Motor neuron (in vitro differentiated cells): ENCODE measurements around the gene FOLR3. TPM values are rescaled to one million over a fixed set of nuclear protein-coding genes. Genes with fewer than 3 reads are reported as not detected.
"Not testable (repeated sequence)": the region's sequence is repeated elsewhere in the genome, so short reads cannot be mapped to it uniquely, and the experiment has no call there.

ENCODE experiments used
- ATAC-seq, 8 experiments: fragments of 200-7000 bp; cut with Tn5 transposase; replicated peaks in 6 of 8; 2 replicates each; pipeline ENCODE4 v1.8.0; 2021; ENCODE audit warnings: mild to moderate bottlenecking in 8 of 8, moderate library complexity in 8 of 8
- H3K27ac ChIP-seq, 2 donors: fragments of 250-450 bp; sonication (Bioruptor Pico); 2 replicates each; pipeline ENCODE4 v1.9.0; 2021; ENCODE audit warnings: antibody characterized with exemption in 2 of 2, mild to moderate bottlenecking in 2 of 2, moderate library complexity in 1 of 2
- H3K4me1 ChIP-seq, 2 donors: fragments of 250-450 bp; sonication (Bioruptor Pico); replicated peaks in 1 of 2; 2 replicates each; pipeline ENCODE4 v1.6.1; 2021; ENCODE audit warnings: antibody characterized with exemption in 2 of 2, mild to moderate bottlenecking in 2 of 2, moderate library complexity in 1 of 2
- H3K4me3 ChIP-seq, 5 donors: fragments of 250-450 bp; sonication (Bioruptor Pico); 2 replicates each; pipeline ENCODE4 v1.9.0; 2021; ENCODE audit warnings: antibody characterized with exemption in 5 of 5, mild to moderate bottlenecking in 5 of 5, moderate library complexity in 4 of 5
- WGBS, 10 experiments: fragments of 450-650 bp; shearing (Covaris generic); methylation state at CpG; one replicate each; pipeline ENCODE4 v1.0.0; 2022; 5-methylcytosine and 5-hydroxymethylcytosine counted together
- in situ Hi-C, 9 experiments: fragments of 400-800 bp; cut with MboI; loops; one replicate each; pipeline ENCODE4 v1.15.0; 2021; ENCODE audit warnings: low sequenced_read_pairs in 9 of 9, low pct_unique_long_range_greater_than_20kb in 2 of 9; ENCODE audit not compliant: unreplicated experiment in 9 of 9
- total RNA-seq, 8 experiments: library from RNA; unstranded; fragments of 300-600 nt; gene quantifications; 2 replicates each; pipeline versions ENCODE4 v1.2.3 to v1.2.4, GENCODE V29; 2022

Gene FOLR3
- total RNA-seq, result 10 to 100 TPM in 1 of 8 experiments, 1 to 10 TPM in 1, under 1 TPM in 1, not detected in 5; 0.40 to 27.3 (median 2.0) TPM

DNA sequence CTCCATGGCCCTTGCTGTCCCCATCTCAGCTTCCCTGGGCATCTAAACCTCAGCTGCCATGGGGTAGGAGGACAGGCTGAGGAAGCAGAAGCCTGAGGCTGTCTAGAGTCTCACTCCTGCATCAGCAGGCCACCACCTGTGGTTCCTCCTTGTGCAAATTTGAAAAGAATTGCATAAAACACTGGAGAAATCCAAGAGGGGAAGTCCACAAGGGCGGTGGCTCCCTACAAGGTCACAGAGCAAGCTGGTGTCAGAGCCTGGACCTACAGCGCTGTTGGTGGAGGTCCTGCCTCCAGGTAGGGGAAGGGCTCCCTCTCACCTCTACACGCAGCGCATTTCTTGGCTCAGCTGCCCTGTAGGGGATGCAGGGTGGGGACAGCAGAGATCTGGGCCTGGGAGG, at the start of gene FOLR3:
TSS of gene FOLR3 (plus strand) at position 253 of the 400 bp plus-strand sequence. CDS start 228 bp downstream, outside the sequence.
- H3K4me1 ChIP-seq, H3K4me3 ChIP-seq, H3K27ac ChIP-seq, in situ Hi-C loops: not testable (repeated sequence)
- peak in 3 of 8 experiments; percentile 63 to 89 (median 77) for ATAC-seq
- 100% methylated on average over 1 of the region's 4 CpGs; no CpG with 5 or more reads in 9 of the 10 experiments for WGBS, 10 experiments

- 20 to 100% (median 79%) methylated on average over 1 to 3 of the region's 4 CpGs; no CpG with 5 or more reads in 4 of the 10 experiments for WGBS, 10 experiments
- ATAC-seq, result peak in 1 of 8 experiments; percentile 23
- H3K4me1 ChIP-seq, result peaks cover 0 to 8% of the 10 kb centered on the region in 2 donors
- in situ Hi-C loops, result loop anchor here in 1 of 9 experiments (10.0 kb wide), 1 partner anchor 63 kb away; no protein-coding TSS in a partner anchor
- no peak overlapping the region for H3K4me3 ChIP-seq
- H3K27ac ChIP-seq, result no peak overlapping the region
Observed at GRCh38 chr11:72088076-72088808, 47.3 kb upstream of the FOLR3 start.

DNA sequence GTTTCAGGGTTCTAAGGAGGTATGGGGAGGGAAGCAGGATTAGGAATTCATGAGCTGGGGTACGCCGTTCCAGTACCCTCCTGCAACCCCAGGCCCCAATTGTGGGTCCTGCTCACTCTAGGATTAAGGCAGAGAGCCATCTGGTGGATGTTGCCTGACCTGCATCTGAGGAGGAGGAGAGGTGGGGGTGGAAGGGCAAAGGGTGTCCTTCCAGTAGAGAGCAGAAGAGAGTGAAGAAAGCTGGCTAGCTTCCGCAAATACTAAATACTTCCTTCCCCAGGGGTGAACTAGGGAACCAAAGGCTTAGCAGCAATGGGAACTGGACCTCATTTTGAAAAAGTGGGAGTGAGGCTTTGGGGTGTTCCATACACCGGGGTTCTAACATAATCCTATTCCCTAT, 44.2 kb upstream of the FOLR3 start:
- in situ Hi-C loops, result loop anchor here in 2 of 9 experiments (10.0 kb wide), 2 partner anchors 56 to 66 kb away; no protein-coding TSS in a partner anchor
- WGBS, 10 experiments, result 8 to 88% (median 80%) methylated on average over 1 to 2 of the region's 4 CpGs; no CpG with 5 or more reads in 7 of the 10 experiments
- no peak overlapping the region for H3K4me3 ChIP-seq
- peaks cover 0 to under 1% of the 10 kb centered on the region in 2 donors for H3K4me1 ChIP-seq
- no peak overlapping the region for H3K27ac ChIP-seq
- peak; percentile 67 to 95 (median 82) for ATAC-seq

DNA sequence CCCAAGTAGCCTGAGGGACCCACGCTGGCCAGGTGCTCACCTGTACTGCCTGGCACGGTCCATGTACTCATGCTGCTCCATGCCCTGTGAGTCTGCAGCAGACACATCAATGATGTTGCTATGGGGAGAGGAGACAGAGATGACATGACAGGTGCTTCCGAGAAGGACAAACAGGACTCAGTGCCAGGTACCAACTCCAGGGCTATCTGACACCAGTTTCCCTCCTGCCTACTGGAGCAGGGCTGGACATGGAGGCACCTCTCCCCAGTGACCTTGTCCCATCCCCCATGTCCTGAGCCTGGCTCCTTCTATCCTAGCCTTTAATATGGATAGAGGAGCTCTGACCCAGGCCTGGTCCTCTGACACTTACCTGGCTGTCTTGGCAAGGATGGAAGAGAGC, 36.8 kb upstream of the FOLR3 start:
- H3K4me3 ChIP-seq, result no peak overlapping the region
- ATAC-seq, result no peak
- in situ Hi-C loops, result loop anchor here in 2 of 9 experiments (10.0 kb wide), 2 partner anchors 64 to 74 kb away; no protein-coding TSS in a partner anchor
- H3K27ac ChIP-seq, result no peak overlapping the region
- H3K4me1 ChIP-seq, result peaks cover 9 to 11% of the 10 kb centered on the region in 2 donors
- 83 to 100% (median 100%) methylated on average over 1 of the region's 3 CpGs; no CpG with 5 or more reads in 6 of the 10 experiments for WGBS, 10 experiments

DNA sequence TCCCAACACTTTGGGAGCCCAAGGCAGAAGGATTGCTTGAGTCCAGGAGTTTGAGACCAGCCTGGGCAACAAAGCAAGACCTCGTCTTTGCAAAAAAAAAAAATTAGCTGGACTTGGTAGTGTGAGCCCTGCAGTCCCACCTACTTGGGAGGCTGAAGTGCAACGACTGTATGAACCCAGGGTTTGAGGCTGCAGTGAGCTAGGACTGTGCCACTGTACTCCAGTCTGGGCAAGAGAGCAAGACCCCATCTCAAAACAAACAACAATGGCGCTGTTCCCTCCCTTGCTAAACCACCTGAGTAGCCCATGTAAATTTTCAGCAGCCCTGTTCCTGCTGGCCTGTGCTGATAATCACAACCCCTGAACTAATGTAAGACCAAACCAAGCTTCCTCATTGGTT, 35.5 kb upstream of the FOLR3 start:
- H3K27ac ChIP-seq, result no peak overlapping the region
- no peak overlapping the region for H3K4me3 ChIP-seq
- in situ Hi-C loops, result no loop called here
- ATAC-seq, result no peak
- H3K4me1 ChIP-seq, result peaks cover 11 to 17% of the 10 kb centered on the region in 2 donors
- WGBS, 10 experiments, result 62 to 100% (median 83%) methylated on average over 1 to 3 of the region's 3 CpGs; no CpG with 5 or more reads in 2 of the 10 experiments

GRCh38 chr11:72100462-72100861, 35.1 kb upstream of the FOLR3 start:
- Histone ChIP-seq H3K27ac (no peak overlapping the region), H3K4me1 (peaks cover 11 to 17% of the 10 kb centered on the region in 2 donors), H3K4me3 (no peak overlapping the region)
- 78 to 100% (median 92%) methylated on average over 1 of the region's 1 CpG; no CpG with 5 or more reads in 4 of the 10 experiments for WGBS, 10 experiments
- in situ Hi-C loops, result no loop called here
- ATAC-seq, result no peak

GRCh38 chr11:72102162-72102561, 33.4 kb upstream of the FOLR3 start:
- in situ Hi-C loops, result no loop called here
- Histone ChIP-seq H3K4me3 (peak overlapping the region; percentile 85 to 95 (median 91)), H3K4me1 (peaks cover 11 to 17% of the 10 kb centered on the region in 2 donors), H3K27ac (peak overlapping the region in 1 of 2 donors; percentile 96)
- no peak for ATAC-seq
- 29 to 70% (median 50%) methylated on average over 1 to 3 of the region's 4 CpGs; no CpG with 5 or more reads in 1 of the 10 experiments for WGBS, 10 experiments

DNA sequence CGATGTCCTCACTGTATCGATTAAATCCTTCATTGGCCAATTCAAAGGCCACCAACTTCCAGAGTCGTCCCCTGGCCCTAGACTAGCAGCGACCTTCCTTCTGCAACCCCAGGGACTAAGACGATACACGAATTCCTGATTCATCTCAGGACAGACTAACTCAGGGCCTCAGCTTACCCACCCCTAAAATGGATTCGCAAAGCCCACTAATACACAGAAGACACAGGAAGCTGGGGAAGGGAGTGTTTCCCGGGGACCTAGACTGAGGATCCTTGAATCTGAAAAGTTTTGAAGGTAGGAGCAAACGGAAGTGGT, 32.9 kb upstream of the FOLR3 start:
- H3K4me3 ChIP-seq, result peak overlapping the region; percentile 85 to 95 (median 91)
- WGBS, 10 experiments, result 0 to 4% (median 0%) methylated on average over 1 to 8 of the region's 9 CpGs; no CpG with 5 or more reads in 2 of the 10 experiments
- peaks cover 11 to 17% of the 10 kb centered on the region in 2 donors for H3K4me1 ChIP-seq
- in situ Hi-C loops, result no loop called here
- H3K27ac ChIP-seq, result peak overlapping the region; percentile 95 to 96
- no peak for ATAC-seq

- in situ Hi-C loops, result no loop called here
- ATAC-seq, result peak; percentile 86 to 98 (median 96)
- WGBS, 10 experiments, result 0 to 40% (median 16%) methylated on average over 3 to 18 of the region's 64 CpGs; no CpG with 5 or more reads in 4 of the 10 experiments
- Histone ChIP-seq H3K4me1 (peaks cover 11 to 17% of the 10 kb centered on the region in 2 donors), H3K4me3 (peak within 1 kb of the TSS; percentile 85 to 95 (median 91)), H3K27ac (peak within 1 kb of the TSS; percentile 95 to 96)
Observed at GRCh38 chr11:72102946-72103753, 32.4 kb upstream of the FOLR3 start, which contains the start of gene LAMTOR1. TSS of gene LAMTOR1 (minus strand) at chr11:72103297. CDS start at chr11:72103224, 73 bp downstream.

DNA sequence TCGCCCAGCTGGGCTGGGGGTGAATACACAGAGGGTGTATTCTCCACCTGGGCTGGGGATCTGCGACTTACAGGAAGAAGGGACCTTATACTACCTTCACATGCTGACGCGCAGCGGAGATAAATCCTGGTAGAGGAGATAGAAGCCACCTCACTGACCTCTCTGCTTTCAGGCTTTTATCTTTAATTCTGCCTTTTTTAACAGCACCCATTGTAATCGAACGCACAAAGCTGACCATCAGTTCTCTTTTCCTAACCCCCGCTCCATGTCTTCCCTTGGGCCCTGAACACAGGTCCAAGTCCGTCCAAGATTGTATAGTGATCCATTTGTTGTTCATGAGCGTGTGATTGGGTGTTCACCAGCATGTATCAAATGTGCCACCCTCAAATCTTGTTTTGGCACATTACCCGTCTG, 31.8 kb upstream of the FOLR3 start:
- Histone ChIP-seq H3K27ac (peak overlapping the region; percentile 90 to 91), H3K4me3 (peak overlapping the region; percentile 18 to 85 (median 21)), H3K4me1 (peaks cover 11 to 17% of the 10 kb centered on the region in 2 donors)
- 64 to 100% (median 94%) methylated on average over 1 to 6 of the region's 11 CpGs; no CpG with 5 or more reads in 4 of the 10 experiments for WGBS, 10 experiments
- in situ Hi-C loops, result no loop called here
- no peak for ATAC-seq

DNA sequence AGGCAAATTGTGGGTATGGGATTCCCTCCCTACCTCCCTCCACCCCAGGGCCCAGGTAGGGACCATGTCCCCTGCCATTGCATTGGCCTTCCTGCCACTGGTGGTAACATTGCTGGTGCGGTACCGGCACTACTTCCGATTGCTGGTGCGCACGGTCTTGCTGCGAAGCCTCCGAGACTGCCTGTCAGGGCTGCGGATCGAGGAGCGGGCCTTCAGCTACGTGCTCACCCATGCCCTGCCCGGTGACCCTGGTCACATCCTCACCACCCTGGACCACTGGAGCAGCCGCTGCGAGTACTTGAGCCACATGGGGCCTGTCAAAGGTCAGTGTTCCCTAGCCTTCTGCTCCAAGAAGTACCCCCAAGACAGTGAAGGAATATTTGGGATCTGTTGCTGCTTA, 29.6 kb upstream of the FOLR3 start, which contains the start of gene TOMT:
TSS of gene TOMT (plus strand) at position 37 of the 400 bp plus-strand sequence. CDS start at position 65, 28 bp downstream.
- 90 to 98% (median 90%) methylated on average over 2 to 7 of the region's 14 CpGs; no CpG with 5 or more reads in 7 of the 10 experiments for WGBS, 10 experiments
- in situ Hi-C loops, result no loop called here
- H3K27ac ChIP-seq, result no peak within 1 kb of the TSS
- H3K4me1 ChIP-seq, result peaks cover 11 to 17% of the 10 kb centered on the region in 2 donors
- ATAC-seq, result no peak
- no peak within 1 kb of the TSS for H3K4me3 ChIP-seq

- 0 to 23% (median 2%) methylated on average over 2 to 9 of the region's 10 CpGs; no CpG with 5 or more reads in 1 of the 10 experiments for WGBS, 10 experiments
Observed at GRCh38 chr11:72111300-72112142, 24.0 kb upstream of the FOLR3 start.

More at GRCh38 chr11:72111300-72112142, 24.0 kb upstream of the FOLR3 start:
- H3K27ac ChIP-seq, result peak overlapping the region; percentile 99
- peak in 2 of 8 experiments; percentile 1 for ATAC-seq
- in situ Hi-C loops, result no loop called here
- peaks cover 5 to 7% of the 10 kb centered on the region in 2 donors for H3K4me1 ChIP-seq
- H3K4me3 ChIP-seq, result peak overlapping the region; percentile 58 to 82 (median 74)
